Loucy (cell line): ENCODE measurements around the gene CCPG1.

Experiments
- H2AFZ ChIP-seq: fragments of 200-600 bp; sonication (generic); 2 replicates; pipeline ENCODE4 v1.6.0; 2016; ENCODE audit warnings: antibody characterized with exemption, mild to moderate bottlenecking, low read length, moderate library complexity
- H3F3A ChIP-seq: fragments of 200-600 bp; 2 replicates; pipeline ENCODE4 v1.6.0; 2016; ENCODE audit warnings: antibody characterized with exemption, low read depth, mild to moderate bottlenecking
- H3K27me3 ChIP-seq: fragments of 200-600 bp; sonication (generic); 2 replicates; pipeline ENCODE4 v1.6.1; 2014; ENCODE audit warnings: low read length, mild to moderate bottlenecking; ENCODE audit not compliant: insufficient read depth, poor library complexity, severe bottlenecking
- H3K36me3 ChIP-seq: fragments of 200-600 bp; sonication (generic); 2 replicates; pipeline ENCODE4 v1.6.1; 2016; ENCODE audit warnings: low read length; ENCODE audit not compliant: insufficient read depth
- H3K4me1 ChIP-seq: fragments of 200-600 bp; sonication (generic); 2 replicates; pipeline ENCODE4 v1.5.1; 2014; ENCODE audit warnings: low read length, mild to moderate bottlenecking; ENCODE audit not compliant: insufficient read depth, poor library complexity, severe bottlenecking
- H3K4me2 ChIP-seq: fragments of 200-600 bp; sonication (generic); 2 replicates; pipeline ENCODE4 v1.6.0; 2014; ENCODE audit warnings: antibody characterized with exemption, low read length, low read depth, mild to moderate bottlenecking; ENCODE audit not compliant: poor library complexity, severe bottlenecking
- H3K4me3 ChIP-seq: fragments of 200-600 bp; sonication (generic); 2 replicates; pipeline ENCODE4 v1.5.1; 2014; ENCODE audit warnings: low read length, mild to moderate bottlenecking, mixed read lengths; ENCODE audit not compliant: poor library complexity, severe bottlenecking
- H3K79me2 ChIP-seq: fragments of 200-600 bp; sonication (generic); 2 replicates; pipeline ENCODE4 v1.6.1; 2014; ENCODE audit warnings: low read length; ENCODE audit not compliant: insufficient read depth
- H3K9ac ChIP-seq: fragments of 200-600 bp; sonication (generic); 2 replicates; pipeline ENCODE4 v1.6.0; 2014; ENCODE audit warnings: mild to moderate bottlenecking, low read depth, low read length, moderate library complexity; ENCODE audit not compliant: poor library complexity, severe bottlenecking
- H3K9me2 ChIP-seq: fragments of 200-600 bp; sonication (generic); replicated peaks from 2 replicates; pipeline ENCODE4 v1.6.1; 2016; ENCODE audit warnings: low read depth, low read length, mixed read lengths
- H3K9me3 ChIP-seq: fragments of 200-600 bp; sonication (generic); 2 replicates; pipeline ENCODE4 v1.6.1; 2014; ENCODE audit warnings: mild to moderate bottlenecking, antibody characterized with exemption, low read length, low read depth; ENCODE audit not compliant: insufficient read depth
- H4K20me1 ChIP-seq: fragments of 200-600 bp; sonication (generic); 2 replicates; pipeline ENCODE4 v1.6.0; 2014; ENCODE audit warnings: antibody characterized with exemption, low read length, mild to moderate bottlenecking; ENCODE audit not compliant: insufficient read depth, poor library complexity, severe bottlenecking
- EZH2phosphoT487 ChIP-seq: fragments of 200-600 bp; IDR thresholded peaks from 2 replicates; pipeline ENCODE4 v1.6.1; 2018; ENCODE audit warnings: antibody characterized with exemption, mild to moderate bottlenecking, moderate library complexity, borderline replicate concordance
- TF ChIP-seq, protein P1 (sequence below): fragments of 200-600 bp; sonication (generic); conservative IDR thresholded peaks from 2 replicates; pipeline ENCODE4 v1.5.1; 2014; ENCODE audit warnings: mild to moderate bottlenecking, antibody characterized with exemption, low read length

Gene CCPG1

DNA sequence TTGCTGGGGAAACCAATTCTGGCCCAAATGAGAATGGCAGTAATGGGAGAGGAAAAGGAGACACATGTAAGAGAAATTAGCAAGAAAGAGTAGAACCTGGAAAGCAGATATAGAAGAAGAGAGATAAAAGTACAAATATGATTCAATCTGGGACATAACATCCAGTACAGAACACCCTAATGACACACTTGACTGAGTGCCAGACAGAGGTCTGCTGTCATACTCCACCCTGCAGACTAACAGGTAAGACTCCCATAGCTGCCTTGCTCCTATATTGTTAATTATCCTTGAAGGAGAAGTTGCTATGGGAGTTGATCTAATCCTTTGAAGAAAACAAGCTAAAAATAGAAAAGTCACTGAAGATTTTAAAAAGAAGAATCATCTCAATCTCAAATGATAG, 21.1 kb downstream of the CCPG1 start:
- Histone ChIP-seq H3K9ac (no peak overlapping the region), H2AFZ (no peak overlapping the region), H3K4me2 (no peak overlapping the region), H3F3A (no peaks in the 10 kb centered on the region), H3K79me2 (no peaks in the 10 kb centered on the region), H3K36me3 (peaks cover 13% of the 10 kb centered on the region; the same call in 1 of the 2 replicates), H3K9me3 (no peaks in the 10 kb centered on the region), H3K4me3 (no peak overlapping the region), H3K4me1 (no peaks in the 10 kb centered on the region), H3K27me3 (no peaks in the 10 kb centered on the region), H3K9me2 (no peaks in the 10 kb centered on the region), H4K20me1 (no peaks in the 10 kb centered on the region)
- TF ChIP-seq EZH2phosphoT487 = no peak
- TF ChIP-seq, protein P1, sequence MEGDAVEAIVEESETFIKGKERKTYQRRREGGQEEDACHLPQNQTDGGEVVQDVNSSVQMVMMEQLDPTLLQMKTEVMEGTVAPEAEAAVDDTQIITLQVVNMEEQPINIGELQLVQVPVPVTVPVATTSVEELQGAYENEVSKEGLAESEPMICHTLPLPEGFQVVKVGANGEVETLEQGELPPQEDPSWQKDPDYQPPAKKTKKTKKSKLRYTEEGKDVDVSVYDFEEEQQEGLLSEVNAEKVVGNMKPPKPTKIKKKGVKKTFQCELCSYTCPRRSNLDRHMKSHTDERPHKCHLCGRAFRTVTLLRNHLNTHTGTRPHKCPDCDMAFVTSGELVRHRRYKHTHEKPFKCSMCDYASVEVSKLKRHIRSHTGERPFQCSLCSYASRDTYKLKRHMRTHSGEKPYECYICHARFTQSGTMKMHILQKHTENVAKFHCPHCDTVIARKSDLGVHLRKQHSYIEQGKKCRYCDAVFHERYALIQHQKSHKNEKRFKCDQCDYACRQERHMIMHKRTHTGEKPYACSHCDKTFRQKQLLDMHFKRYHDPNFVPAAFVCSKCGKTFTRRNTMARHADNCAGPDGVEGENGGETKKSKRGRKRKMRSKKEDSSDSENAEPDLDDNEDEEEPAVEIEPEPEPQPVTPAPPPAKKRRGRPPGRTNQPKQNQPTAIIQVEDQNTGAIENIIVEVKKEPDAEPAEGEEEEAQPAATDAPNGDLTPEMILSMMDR = no peak

DNA sequence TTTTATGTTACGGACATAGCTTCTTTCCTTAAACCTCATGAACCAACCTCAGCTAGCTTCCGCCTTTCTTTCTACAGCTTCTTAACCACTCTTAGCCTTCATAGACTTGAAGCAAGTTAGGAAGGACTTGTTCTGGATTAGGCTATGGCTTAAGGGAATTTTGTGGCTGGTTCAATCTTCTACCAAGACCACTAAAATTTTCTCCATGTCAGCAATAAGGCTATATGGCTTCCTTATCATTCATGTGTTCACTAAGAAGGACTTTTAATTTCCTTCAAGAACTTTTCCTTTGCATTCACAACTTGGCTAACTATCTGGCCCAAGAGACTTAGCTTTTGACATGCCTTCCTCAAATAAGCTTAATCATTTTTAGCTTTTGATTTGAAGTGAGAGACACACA, 24.5 kb downstream of the CCPG1 start:
- no peaks in the 10 kb centered on the region for H4K20me1 ChIP-seq
- no peak overlapping the region for H3K4me2 ChIP-seq
- no peaks in the 10 kb centered on the region for H3K79me2 ChIP-seq
- H3K9me3 ChIP-seq = no peaks in the 10 kb centered on the region
- TF ChIP-seq, protein P1 = no peak
- TF ChIP-seq EZH2phosphoT487 = no peak
- no peak overlapping the region for H3K4me3 ChIP-seq
- H3K9me2 ChIP-seq = no peaks in the 10 kb centered on the region
- H3K4me1 ChIP-seq = no peaks in the 10 kb centered on the region
- H3K9ac ChIP-seq = no peak overlapping the region
- no peaks in the 10 kb centered on the region for H3K27me3 ChIP-seq
- H2AFZ ChIP-seq = no peak overlapping the region
- peaks cover 13% of the 10 kb centered on the region; the same call in 1 of the 2 replicates for H3K36me3 ChIP-seq
- H3F3A ChIP-seq = no peaks in the 10 kb centered on the region

DNA sequence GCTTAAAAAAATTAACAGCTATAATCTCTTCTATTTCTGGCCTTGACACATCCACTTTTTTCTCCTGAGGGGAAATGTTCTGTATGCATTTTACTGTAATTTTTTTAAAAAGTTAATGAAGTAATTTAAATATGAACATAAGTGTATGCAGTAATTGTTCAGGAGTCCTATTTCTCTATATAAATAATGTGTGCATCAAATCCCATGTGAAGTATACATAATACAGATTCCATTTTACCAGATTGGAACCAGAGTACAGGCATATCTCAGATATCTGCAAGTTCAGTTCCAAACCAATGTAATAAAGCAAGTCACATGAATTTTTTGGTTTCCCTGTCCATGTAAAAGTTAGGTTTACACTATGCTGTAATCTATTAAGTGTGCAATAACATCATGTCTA, 26.6 kb downstream of the CCPG1 start:
- Histone ChIP-seq H3K36me3 (peaks cover 16% of the 10 kb centered on the region; the same call in 1 of the 2 replicates), H3K9me3 (no peaks in the 10 kb centered on the region), H2AFZ (no peak overlapping the region), H3K27me3 (no peaks in the 10 kb centered on the region), H4K20me1 (no peaks in the 10 kb centered on the region), H3K4me1 (no peaks in the 10 kb centered on the region), H3K9ac (no peak overlapping the region), H3K4me3 (no peak overlapping the region), H3F3A (no peaks in the 10 kb centered on the region), H3K9me2 (no peaks in the 10 kb centered on the region), H3K4me2 (no peak overlapping the region), H3K79me2 (no peaks in the 10 kb centered on the region)
- TF ChIP-seq EZH2phosphoT487 = no peak
- TF ChIP-seq, protein P1 = no peak
